Hepatocyte (in vitro differentiated cells): ENCODE measurements around the gene LDLRAP1.

ENCODE experiments used
- EZH2 ChIP-seq: fragments of 200-600 bp; sonication (generic); IDR thresholded peaks from 2 replicates; pipeline ENCODE4 v1.6.1; 2016; ENCODE audit warnings: antibody characterized with exemption, mild to moderate bottlenecking, borderline replicate concordance
- TF ChIP-seq, protein P1 (sequence below): fragments of 200-600 bp; sonication (generic); IDR thresholded peaks from 2 replicates; pipeline ENCODE4 v1.5.1; 2016; ENCODE audit warnings: antibody characterized with exemption, mild to moderate bottlenecking; ENCODE audit not compliant: poor library complexity

DNA sequence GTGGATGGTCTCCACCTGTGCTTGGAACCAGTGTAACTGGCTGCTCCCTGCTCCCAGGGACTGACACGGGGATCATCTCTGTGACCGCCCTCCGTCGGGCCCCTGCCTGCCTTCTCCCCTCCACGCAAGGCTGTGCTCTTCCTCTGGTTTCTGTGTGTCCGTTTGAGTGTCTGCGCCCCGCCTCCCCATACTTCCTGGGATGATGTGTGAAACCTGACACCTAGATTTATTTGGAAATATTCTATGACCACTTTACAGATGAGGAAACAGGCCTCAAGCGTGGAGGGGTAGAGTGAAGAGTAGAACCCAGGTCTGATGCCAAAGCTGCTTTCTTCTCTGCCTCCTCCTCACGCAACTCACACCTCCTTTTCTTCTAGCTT is 24.3 kb downstream of the LDLRAP1 start:
- TF ChIP-seq, protein P1, sequence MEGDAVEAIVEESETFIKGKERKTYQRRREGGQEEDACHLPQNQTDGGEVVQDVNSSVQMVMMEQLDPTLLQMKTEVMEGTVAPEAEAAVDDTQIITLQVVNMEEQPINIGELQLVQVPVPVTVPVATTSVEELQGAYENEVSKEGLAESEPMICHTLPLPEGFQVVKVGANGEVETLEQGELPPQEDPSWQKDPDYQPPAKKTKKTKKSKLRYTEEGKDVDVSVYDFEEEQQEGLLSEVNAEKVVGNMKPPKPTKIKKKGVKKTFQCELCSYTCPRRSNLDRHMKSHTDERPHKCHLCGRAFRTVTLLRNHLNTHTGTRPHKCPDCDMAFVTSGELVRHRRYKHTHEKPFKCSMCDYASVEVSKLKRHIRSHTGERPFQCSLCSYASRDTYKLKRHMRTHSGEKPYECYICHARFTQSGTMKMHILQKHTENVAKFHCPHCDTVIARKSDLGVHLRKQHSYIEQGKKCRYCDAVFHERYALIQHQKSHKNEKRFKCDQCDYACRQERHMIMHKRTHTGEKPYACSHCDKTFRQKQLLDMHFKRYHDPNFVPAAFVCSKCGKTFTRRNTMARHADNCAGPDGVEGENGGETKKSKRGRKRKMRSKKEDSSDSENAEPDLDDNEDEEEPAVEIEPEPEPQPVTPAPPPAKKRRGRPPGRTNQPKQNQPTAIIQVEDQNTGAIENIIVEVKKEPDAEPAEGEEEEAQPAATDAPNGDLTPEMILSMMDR: no peak
- no peak for TF ChIP-seq EZH2
